MCF 10A (cell line): ENCODE results near the gene IL17RC. TPM values are rescaled to one million over a fixed set of nuclear protein-coding genes. Genes with fewer than 3 reads are reported as not detected.
A peak's percentile ranks its signal among the peaks of the same experiment; 100 is the strongest.

ENCODE experiments used
- BruUV-seq: library from RNA; stranded (reverse); fragments of 400-500 nt; replicated peaks from 2 replicates; lab custom pipeline; 2021; lab: Mats Ljungman, UMichigan
- CTCF ChIA-PET: fragments of 300-600 bp; sonication (Branson Sonifier 250); formaldehyde crosslinking; extraction: SDS; loops from one replicate; lab custom pipeline; 2021; ENCODE audit warnings: antibody characterized with exemption, inconsistent platforms; lab: Yijun Ruan, JAX
- POLR2A ChIA-PET: fragments of 300-600, 350-650 bp; sonication (Branson Sonifier 250); formaldehyde crosslinking; extraction: SDS; loops from one replicate; lab custom pipeline; 2020; ENCODE audit warnings: antibody characterized with exemption, inconsistent platforms; lab: Yijun Ruan, JAX
- DNase-seq: peaks from one replicate; pipeline ENCODE4 v3.0.0-alpha.2; 2018; ENCODE audit not compliant: unreplicated experiment
- H3K27ac Mint-ChIP-seq: one replicate; pipeline ENCODE4 v1.8.0; 2022; ENCODE audit warnings: mild to moderate bottlenecking, low read depth, mixed read lengths; ENCODE audit not compliant: unreplicated experiment
- H3K27me3 Mint-ChIP-seq: one replicate; pipeline ENCODE4 v1.8.0; 2022; ENCODE audit warnings: mixed read lengths; ENCODE audit not compliant: insufficient read depth, unreplicated experiment
- H3K36me3 Mint-ChIP-seq: one replicate; pipeline ENCODE4 v1.8.0; 2022; ENCODE audit warnings: mild to moderate bottlenecking, moderate library complexity, mixed read lengths; ENCODE audit not compliant: insufficient read depth, unreplicated experiment
- H3K4me1 Mint-ChIP-seq: one replicate; pipeline ENCODE4 v1.8.0; 2022; ENCODE audit warnings: mixed read lengths; ENCODE audit not compliant: insufficient read depth, unreplicated experiment
- H3K4me3 Mint-ChIP-seq: one replicate; pipeline ENCODE4 v1.8.0; 2022; ENCODE audit warnings: mild to moderate bottlenecking, moderate library complexity, mixed read lengths; ENCODE audit not compliant: unreplicated experiment
- H3K9me3 Mint-ChIP-seq: one replicate; pipeline ENCODE4 v1.8.0; 2022; ENCODE audit warnings: mixed read lengths; ENCODE audit not compliant: unreplicated experiment
- CTCF ChIP-seq: fragments of 200-600 bp; IDR thresholded peaks from one replicate; pipeline ENCODE4 v1.8.0; 2022; ENCODE audit warnings: antibody characterized with exemption, mild to moderate bottlenecking; ENCODE audit not compliant: unreplicated experiment
- intact Hi-C: fragments of 100-400 bp; cut with micrococcal nuclease; formaldehyde crosslinking; loops from 2 replicates; pipeline ENCODE4 v1.14.1; 2022
- total RNA-seq: library from RNA; stranded (reverse); gene quantifications from 2 replicates; pipeline ENCODE4 v1.2.3, GENCODE V29; 2022

IL17RC gene
- total RNA-seq, 1 experiment from 2014 or later: 25.7 TPM

DNA sequence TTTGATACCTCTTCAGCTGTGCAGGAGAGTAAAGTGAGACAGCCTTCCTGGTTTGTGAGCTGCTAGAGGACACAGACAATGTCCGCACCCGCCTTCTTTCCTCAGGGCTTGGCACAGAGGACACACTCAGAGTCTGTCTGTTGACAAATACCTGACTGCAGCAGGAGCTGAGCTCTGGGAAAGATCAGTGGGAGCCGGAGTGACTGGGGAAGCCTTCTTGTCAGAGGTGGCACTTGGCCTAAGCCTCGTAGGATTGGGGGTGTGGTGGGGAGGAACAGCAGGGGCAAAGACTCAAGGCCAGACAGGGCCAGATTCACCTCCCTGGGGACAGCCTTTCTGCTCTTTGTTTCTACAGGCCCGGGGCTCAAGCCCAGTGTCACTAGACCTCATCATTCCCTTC is 3.3 kb upstream of the IL17RC start:
- Mint-ChIP-seq H3K9me3 (no peaks in the 10 kb centered on the region), H3K36me3 (peaks cover 4% of the 10 kb centered on the region), H3K4me1 (peaks cover 21% of the 10 kb centered on the region), H3K4me3 (no peak overlapping the region), H3K27me3 (no peaks in the 10 kb centered on the region), H3K27ac (peak overlapping the region; percentile 46)
- BruUV-seq: no TSS peak
- peak; percentile 59 for DNase-seq
- POLR2A ChIA-PET: interaction anchor here (0.8 to 8.4 kb wide), 14 partner anchors 11 to 280 kb away, joined by 3 to 98 read pairs (median 16); partner anchors contain the start of genes IL17RE, JAGN1 and RPUSD3
- CTCF ChIA-PET: interaction anchor here (0.6 to 3.9 kb wide), 16 partner anchors 10 to 197 kb away, joined by 3 to 21 read pairs (median 4); partner anchors contain the start of genes CRELD1 and IL17RE
- no peak for TF ChIP-seq CTCF
- intact Hi-C loops: no loop called here

GRCh38 chr3:9914011-9914410 is 2.9 kb upstream of the IL17RC start:
- intact Hi-C loops: no loop called here
- peaks cover 21% of the 10 kb centered on the region for H3K4me1 Mint-ChIP-seq
- peaks cover 4% of the 10 kb centered on the region for H3K36me3 Mint-ChIP-seq
- DNase-seq: no peak
- POLR2A ChIA-PET: interaction anchor here (0.8 to 8.4 kb wide), 11 partner anchors 12 to 70 kb away, joined by 3 to 98 read pairs (median 17); partner anchors contain the start of genes IL17RE, JAGN1 and RPUSD3
- no peak overlapping the region for H3K4me3 Mint-ChIP-seq
- no peaks in the 10 kb centered on the region for H3K27me3 Mint-ChIP-seq
- no peak for TF ChIP-seq CTCF
- no TSS peak for BruUV-seq
- H3K9me3 Mint-ChIP-seq: no peaks in the 10 kb centered on the region
- CTCF ChIA-PET: interaction anchor here (0.6 to 3.9 kb wide), 10 partner anchors 10 to 170 kb away, joined by 3 to 21 read pairs (median 4); partner anchors contain the start of genes CRELD1 and IL17RE
- H3K27ac Mint-ChIP-seq: peak overlapping the region; percentile 46

DNA sequence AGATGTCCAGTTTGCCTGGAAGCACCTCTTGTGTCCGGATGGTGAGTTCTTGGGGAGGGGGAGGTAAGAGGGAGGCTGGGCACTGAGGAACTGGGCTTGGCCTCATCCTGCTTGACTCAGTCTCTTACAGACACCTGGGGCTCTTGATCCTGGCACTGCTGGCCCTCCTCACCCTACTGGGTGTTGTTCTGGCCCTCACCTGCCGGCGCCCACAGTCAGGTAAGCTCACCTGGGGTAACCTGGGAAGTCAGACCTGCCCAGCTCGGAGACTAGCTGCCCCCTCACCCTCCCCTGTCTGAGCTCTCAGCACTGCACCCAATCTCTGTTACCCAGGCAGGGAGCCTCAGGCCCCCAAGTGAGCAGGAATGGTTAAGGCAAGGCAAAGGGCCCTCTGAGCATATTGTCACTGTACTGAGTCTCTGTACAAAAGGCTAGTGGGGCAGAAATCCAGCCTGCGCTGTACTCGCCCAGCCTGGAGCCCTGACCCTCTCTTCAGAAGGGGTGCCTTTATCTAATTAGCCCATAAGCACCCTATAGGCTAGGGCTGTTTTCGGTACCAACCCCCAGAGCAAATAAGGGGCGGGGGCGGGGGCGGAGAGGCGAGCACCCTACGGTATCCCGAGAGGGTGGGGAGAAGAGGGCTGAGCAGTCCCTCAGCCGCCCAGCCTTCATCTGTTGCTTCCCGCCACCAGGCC is 2.2 kb upstream of the IL17RC start:
- intact Hi-C loops: no loop called here
- Mint-ChIP-seq H3K9me3 (no peaks in the 10 kb centered on the region), H3K4me3 (no peak overlapping the region), H3K27me3 (no peaks in the 10 kb centered on the region), H3K36me3 (peaks cover 4% of the 10 kb centered on the region), H3K27ac (no peak overlapping the region), H3K4me1 (peaks cover 21% of the 10 kb centered on the region)
- TF ChIP-seq CTCF: no peak
- CTCF ChIA-PET: interaction anchor here (0.6 to 3.9 kb wide), 5 partner anchors 19 to 171 kb away, joined by 3 to 21 read pairs (median 3); partner anchors contain the start of gene CRELD1
- no TSS peak for BruUV-seq
- POLR2A ChIA-PET: interaction anchor here (0.7 to 8.4 kb wide), 11 partner anchors 12 to 71 kb away, joined by 3 to 98 read pairs (median 28); partner anchors contain the start of genes CRELD1, IL17RE, JAGN1 and RPUSD3
- DNase-seq: no peak
